Lung (tissue), 12 donors: ENCODE measurements around the gene ASTL. TPM values are rescaled to one million over a fixed set of nuclear protein-coding genes. Genes with fewer than 3 reads are reported as not detected.

Experiments used
- ATAC-seq: fragments of 200-7000 bp; cut with Tn5 transposase; one replicate; pipeline ENCODE4 v1.9.1; 2020; ENCODE audit warnings: moderate number of reproducible peaks; ENCODE audit not compliant: insufficient read depth, low FRiP score
- DNase-seq, 3 donors: peaks; one replicate each; pipeline ENCODE4 v3.0.0-alpha.2; 2013 to 2017
- H3K27ac ChIP-seq, 2 donors: one replicate each; pipeline ENCODE4 v1.5.1; 2013; ENCODE audit warnings: mild to moderate bottlenecking in 2 of 2, moderate library complexity in 2 of 2, control low read depth in 1 of 2, inconsistent platforms in 1 of 2, low read depth in 1 of 2, low read length in 1 of 2
- H3K27me3 ChIP-seq, 3 donors: one replicate each; pipeline ENCODE4 v1.5.1; 2013; ENCODE audit warnings: low read length in 2 of 3; ENCODE audit not compliant: control insufficient read depth in 3 of 3, insufficient read depth in 3 of 3
- H3K36me3 ChIP-seq, 4 donors: one replicate each; pipeline ENCODE4 v1.5.1; 2013; ENCODE audit warnings: low read length in 4 of 4, mild to moderate bottlenecking in 1 of 4, moderate library complexity in 1 of 4; ENCODE audit not compliant: control insufficient read depth in 4 of 4, insufficient read depth in 4 of 4
- H3K4me1 ChIP-seq, 5 donors: one replicate each; pipeline ENCODE4 v1.5.1; 2013; ENCODE audit warnings: low read length in 5 of 5, mild to moderate bottlenecking in 2 of 5, moderate library complexity in 1 of 5; ENCODE audit not compliant: control insufficient read depth in 5 of 5, insufficient read depth in 5 of 5
- H3K4me3 ChIP-seq: one replicate; pipeline ENCODE4 v1.5.1; 2013; ENCODE audit warnings: mild to moderate bottlenecking, control low read depth, moderate library complexity
- H3K9ac ChIP-seq, 2 donors: one replicate each; pipeline ENCODE4 v1.5.1; 2013; ENCODE audit warnings: low read length in 2 of 2, control low read depth in 1 of 2; ENCODE audit not compliant: insufficient read depth in 1 of 2
- H3K9me3 ChIP-seq, 4 donors: one replicate each; pipeline ENCODE4 v1.5.1; 2013; ENCODE audit warnings: low read length in 3 of 4, mild to moderate bottlenecking in 1 of 4, moderate library complexity in 1 of 4; ENCODE audit not compliant: control insufficient read depth in 4 of 4, insufficient read depth in 3 of 4
- WGBS, 2 donors: extraction: QIAGEN DNeasy Blood & Tissue Kit; methylation state at CpG; one replicate each; pipeline ENCODE4 v1.1.7; 2013; 5-methylcytosine and 5-hydroxymethylcytosine counted together
- polyA plus RNA-seq, 2 donors: library from polyadenylated mRNA; stranded (reverse); fragments of 200-250 nt; gene quantifications; one replicate each; pipeline ENCODE4 v1.2.1, GENCODE V29; 2013
- total RNA-seq, 2 donors: library from RNA; depleted of rRNA in 1 of 2; stranded (reverse); fragments of >200 nt in 1 of 2; gene quantifications; one replicate each; pipeline ENCODE4 v1.2.1, GENCODE V29; 2014 to 2021
- TF ChIP-seq, protein P1 (sequence below): IDR thresholded peaks from 2 replicates; pipeline ENCODE4 v1.5.1; 2012; ENCODE audit warnings: mild to moderate bottlenecking; ENCODE audit errors: control extremely low read depth, extremely low read depth
- donor health status: control.
- donor health status: control.
- donor health status: Bipolar disorder and iron deficiency.
- donor health status: healthy.
- donor health status: DM: yes; HTN: yes; CAD: no.

The ASTL gene
- total and polyA plus RNA-seq, 4 donors = 0.14 to 0.34 TPM; not detected in 2

DNA sequence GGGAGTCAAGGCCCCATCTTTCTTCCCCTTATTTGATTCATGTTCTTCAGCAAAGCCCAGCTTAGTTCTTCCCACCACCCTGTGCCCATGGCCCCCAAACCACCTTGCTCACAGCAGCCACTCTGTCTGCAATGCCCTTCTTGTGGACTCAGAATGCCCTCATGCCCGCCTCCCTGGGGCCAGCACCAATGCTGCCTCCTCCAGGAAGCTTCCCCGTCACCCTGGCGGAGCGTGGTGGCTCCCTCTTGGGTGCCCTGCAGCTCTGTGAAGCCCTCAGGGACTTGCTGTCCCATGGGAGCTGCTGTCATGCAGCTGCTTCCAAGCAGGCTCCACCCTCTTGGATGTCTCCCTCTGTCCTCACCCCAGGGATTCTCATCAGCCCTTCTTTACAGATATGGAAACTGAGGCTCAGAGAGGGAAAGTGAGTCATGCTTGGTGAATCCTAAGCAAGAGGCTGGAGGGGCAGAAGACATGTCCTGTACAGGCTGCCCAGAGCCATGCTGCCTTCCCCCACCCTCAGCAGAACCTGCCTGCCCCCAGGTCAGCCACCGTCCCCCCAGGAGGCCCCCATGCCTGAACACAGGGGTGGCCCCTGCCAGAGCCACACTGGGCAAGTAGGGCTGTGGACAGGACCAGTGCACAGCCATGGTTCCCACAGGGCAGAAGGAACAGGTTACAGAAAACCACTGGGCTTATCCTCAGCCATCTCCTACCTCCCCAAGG, 18.8 kb upstream of the ASTL start:
- 90 to 94% methylated on average over 5 of the region's 5 CpGs for WGBS, 2 donors
- H3K9ac ChIP-seq = no peak overlapping the region
- no peaks in the 10 kb centered on the region for H3K36me3 ChIP-seq
- TF ChIP-seq, protein P1, sequence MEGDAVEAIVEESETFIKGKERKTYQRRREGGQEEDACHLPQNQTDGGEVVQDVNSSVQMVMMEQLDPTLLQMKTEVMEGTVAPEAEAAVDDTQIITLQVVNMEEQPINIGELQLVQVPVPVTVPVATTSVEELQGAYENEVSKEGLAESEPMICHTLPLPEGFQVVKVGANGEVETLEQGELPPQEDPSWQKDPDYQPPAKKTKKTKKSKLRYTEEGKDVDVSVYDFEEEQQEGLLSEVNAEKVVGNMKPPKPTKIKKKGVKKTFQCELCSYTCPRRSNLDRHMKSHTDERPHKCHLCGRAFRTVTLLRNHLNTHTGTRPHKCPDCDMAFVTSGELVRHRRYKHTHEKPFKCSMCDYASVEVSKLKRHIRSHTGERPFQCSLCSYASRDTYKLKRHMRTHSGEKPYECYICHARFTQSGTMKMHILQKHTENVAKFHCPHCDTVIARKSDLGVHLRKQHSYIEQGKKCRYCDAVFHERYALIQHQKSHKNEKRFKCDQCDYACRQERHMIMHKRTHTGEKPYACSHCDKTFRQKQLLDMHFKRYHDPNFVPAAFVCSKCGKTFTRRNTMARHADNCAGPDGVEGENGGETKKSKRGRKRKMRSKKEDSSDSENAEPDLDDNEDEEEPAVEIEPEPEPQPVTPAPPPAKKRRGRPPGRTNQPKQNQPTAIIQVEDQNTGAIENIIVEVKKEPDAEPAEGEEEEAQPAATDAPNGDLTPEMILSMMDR = no peak
- ATAC-seq (no peak), DNase-seq (no peak)
- H3K9me3 ChIP-seq = no peaks in the 10 kb centered on the region
- peaks cover 0 to 3% (median 0%) of the 10 kb centered on the region in 5 donors for H3K4me1 ChIP-seq
- H3K27me3 ChIP-seq = peaks cover 0 to 6% (median 0%) of the 10 kb centered on the region in 3 donors
- no peak overlapping the region for H3K27ac ChIP-seq
- no peak overlapping the region for H3K4me3 ChIP-seq

DNA sequence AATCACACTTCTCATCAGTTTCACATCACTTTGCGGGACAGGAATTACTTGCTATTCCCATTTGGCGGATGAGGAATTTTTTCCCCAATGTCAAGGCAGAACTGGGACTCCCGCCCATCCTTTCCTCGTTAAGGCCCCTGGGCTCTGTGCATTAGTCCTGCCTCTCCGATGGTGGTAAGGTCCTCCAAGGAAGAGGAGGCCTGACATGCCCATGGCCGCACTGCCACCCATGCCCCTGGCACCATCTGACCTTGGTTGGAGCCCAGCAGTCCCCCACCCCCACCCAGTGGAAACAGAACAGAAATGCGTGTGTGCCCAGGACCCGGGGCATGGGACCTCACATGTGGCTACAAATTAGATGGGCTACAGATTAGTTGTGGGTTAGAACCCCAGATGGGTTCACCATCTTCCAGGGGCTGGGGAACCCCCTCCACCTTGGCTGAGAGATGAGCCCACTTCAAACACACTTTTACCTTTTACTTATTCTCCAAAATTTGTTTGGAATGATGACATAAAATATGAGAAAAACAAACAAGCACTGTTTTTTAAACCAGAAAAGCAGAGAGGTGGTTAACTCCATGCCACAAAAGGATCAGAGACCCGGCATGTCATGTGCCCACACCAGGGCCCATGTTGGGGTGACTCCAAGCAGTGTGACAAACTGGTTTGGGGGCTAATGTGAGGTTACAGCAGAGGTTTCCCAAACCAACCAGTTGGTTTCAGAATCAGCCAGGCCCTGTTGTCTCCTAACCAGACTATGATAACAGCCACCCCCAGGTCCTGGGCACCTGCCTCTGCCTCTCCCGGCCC, 17.9 kb upstream of the ASTL start:
- H3K36me3 ChIP-seq = no peaks in the 10 kb centered on the region
- H3K9ac ChIP-seq = no peak overlapping the region
- no peak for DNase-seq
- no peaks in the 10 kb centered on the region for H3K4me1 ChIP-seq
- no peak for ATAC-seq
- H3K27me3 ChIP-seq = peaks cover 0 to 6% (median 0%) of the 10 kb centered on the region in 3 donors
- H3K9me3 ChIP-seq = no peaks in the 10 kb centered on the region
- TF ChIP-seq, protein P1 = no peak
- WGBS, 2 donors = 88 to 90% methylated on average over 10 of the region's 10 CpGs
- no peak overlapping the region for H3K27ac ChIP-seq
- H3K4me3 ChIP-seq = no peak overlapping the region

DNA sequence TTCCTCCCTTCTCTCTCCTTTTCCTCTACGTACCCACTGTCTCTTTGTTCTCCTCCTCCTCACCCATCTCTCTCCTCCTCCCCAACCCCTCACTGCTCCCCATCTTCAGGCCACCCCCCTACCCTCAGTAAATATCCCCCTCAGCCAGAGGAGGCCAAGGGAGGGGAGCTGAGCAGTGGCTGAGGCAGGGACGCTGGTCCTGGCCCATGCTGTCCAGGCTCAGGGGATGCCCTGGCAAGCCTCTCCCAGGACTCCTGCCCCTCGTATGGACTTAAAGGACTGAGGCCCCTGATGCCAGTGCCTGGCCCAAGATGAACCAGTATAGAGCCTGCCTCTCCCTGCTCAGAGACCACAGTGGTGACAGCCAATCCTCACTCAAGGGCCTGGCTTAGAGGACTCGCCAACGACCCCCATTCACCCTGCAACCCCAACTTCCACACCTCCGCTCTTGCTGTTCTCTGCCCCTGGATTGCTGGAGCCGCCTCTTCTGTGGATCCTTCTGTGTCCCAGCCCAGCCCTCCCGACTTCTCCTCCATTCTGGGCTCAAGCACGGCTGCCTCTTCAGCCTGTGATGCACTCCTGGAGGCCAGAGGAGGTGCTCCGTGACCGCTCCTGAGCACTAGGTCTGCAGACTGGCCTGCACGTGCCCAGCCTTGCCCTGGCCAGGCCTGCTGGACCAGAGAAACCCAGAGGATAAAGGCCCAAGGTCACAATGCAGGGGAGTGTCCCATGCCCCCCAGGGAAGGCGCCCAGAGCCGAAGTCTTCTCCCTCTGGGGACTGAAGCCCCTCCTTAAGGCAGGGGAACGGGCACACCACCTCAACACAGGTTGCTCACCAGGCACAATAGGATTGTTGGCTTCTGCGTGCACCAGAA, 16.4 kb upstream of the ASTL start:
- no peaks in the 10 kb centered on the region for H3K4me1 ChIP-seq
- no peaks in the 10 kb centered on the region for H3K36me3 ChIP-seq
- WGBS, 2 donors = 85 to 89% methylated on average over 16 of the region's 16 CpGs
- ATAC-seq = no peak
- H3K27me3 ChIP-seq = peaks cover 0 to 6% (median 0%) of the 10 kb centered on the region in 3 donors
- DNase-seq = no peak
- no peak overlapping the region for H3K4me3 ChIP-seq
- no peak overlapping the region for H3K27ac ChIP-seq
- TF ChIP-seq, protein P1 = no peak
- no peaks in the 10 kb centered on the region for H3K9me3 ChIP-seq
- H3K9ac ChIP-seq = no peak overlapping the region
